Activated CD8-positive, alpha-beta memory T cell treated with anti-CD3 and anti-CD28 coated beads, Interleukin-2, amount 50 U/mL, for 1 hour (primary cell): ENCODE data around the gene SH3TC2.

Source experiments
- DNase-seq: peaks from one replicate; pipeline ENCODE4 v3.0.0-alpha.2; 2020; ENCODE audit errors: extremely low read depth

SH3TC2 gene

DNA sequence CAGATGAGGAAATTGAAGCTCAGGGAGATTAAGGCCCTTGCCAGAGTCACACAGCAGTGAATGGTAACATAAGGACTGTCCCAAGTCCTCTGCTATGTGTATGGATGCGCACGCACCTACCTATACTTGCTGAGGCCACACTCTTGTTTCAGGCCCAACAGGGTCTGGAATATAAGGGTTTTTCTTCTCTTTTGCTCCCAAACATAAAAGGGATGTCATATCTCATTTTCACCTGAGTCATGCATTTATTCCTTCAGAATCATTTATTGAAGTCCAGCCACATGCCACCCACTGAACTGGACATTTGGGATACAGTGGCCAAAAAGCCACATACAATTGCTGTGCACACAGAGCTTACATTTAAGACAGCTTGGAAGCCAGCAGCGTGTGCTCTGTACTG lies 92.0 kb downstream of the SH3TC2 start:
- no peak for DNase-seq

GRCh38 chr5:148970228-148970627 lies 92.6 kb downstream of the SH3TC2 start:
- no peak for DNase-seq

- DNase-seq: no peak
Observed at GRCh38 chr5:148969291-148969690, 93.6 kb downstream of the SH3TC2 start.

- no peak for DNase-seq
Observed at GRCh38 chr5:148968311-148968710, 94.6 kb downstream of the SH3TC2 start.

DNA sequence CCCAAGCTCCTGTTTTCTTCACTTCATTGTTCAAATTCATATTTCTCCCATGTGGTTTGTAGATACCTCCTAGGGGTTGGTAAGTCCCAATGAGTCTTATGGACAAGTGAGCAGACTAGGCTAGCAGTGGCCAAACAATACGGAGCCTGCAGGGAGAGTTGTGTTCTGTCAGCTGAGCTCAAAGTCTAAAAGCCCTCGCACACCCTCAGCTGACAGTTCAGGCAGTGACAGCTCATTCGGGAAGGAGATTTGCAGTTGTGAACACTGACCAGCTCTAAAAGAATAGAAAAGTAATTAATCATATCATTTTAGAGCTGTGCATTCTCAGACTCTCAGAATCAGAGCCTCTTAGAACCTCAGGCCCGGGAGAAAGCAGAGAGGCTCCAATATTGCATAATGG lies 95.1 kb downstream of the SH3TC2 start:
- DNase-seq: no peak

DNA sequence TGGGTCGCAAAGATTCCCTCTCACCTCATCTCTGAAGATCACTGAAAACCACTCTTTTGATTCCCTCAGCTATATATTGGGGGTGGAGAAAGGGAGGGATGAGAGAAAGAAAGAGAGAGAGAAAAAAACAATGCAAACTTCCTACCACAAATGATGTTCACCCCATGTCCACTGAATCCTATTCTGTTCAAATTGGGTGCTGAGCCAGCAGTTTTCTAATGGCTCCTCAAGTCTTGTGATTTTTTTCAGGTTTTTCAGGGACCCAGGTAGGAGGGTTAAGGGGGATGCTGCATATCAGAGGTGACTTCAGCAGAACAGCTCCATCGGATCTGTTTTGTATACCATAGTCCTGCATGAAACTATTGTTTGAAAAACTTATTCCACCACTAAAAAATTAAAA lies 95.9 kb downstream of the SH3TC2 start:
- DNase-seq: no peak

GRCh38 chr5:148966348-148966747 lies 96.5 kb downstream of the SH3TC2 start:
- DNase-seq: no peak

DNA sequence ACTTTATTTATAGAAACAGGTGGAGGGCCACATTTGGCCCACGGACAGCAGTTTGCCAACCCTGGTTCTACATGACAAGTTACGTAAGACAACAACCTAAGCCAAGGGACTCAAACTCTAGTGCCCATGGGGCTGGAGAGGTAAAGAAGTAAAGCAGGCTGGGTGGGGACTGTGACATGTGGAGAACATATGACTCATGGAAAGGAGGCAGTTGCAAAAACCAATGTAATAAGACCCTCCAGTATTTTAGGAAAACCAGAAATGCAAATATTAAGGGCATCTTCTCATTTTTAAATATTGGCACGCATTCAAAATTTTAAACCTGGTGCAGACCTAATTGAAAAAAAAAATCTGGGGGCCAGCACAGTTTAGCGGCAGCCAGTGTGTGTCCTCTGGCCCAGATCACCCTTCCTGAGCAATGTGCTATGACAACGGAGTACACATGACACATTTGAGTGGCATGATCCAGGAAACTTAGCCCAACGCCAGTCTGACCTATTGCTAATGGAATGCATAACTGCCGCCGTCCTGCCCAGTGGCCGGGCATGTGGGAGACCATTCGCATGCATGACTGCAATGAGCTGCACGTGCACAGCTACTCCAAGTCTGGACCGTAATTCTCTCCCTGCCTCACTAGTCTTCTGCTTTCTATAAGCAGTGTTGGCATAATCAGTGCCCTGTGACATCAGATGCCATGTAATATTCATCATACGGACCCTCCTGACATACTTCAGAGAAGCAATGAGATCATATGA lies 97.2 kb downstream of the SH3TC2 start:
- DNase-seq: no peak

GRCh38 chr5:148963664-148964063 lies 99.2 kb downstream of the SH3TC2 start:
- no peak for DNase-seq

DNA sequence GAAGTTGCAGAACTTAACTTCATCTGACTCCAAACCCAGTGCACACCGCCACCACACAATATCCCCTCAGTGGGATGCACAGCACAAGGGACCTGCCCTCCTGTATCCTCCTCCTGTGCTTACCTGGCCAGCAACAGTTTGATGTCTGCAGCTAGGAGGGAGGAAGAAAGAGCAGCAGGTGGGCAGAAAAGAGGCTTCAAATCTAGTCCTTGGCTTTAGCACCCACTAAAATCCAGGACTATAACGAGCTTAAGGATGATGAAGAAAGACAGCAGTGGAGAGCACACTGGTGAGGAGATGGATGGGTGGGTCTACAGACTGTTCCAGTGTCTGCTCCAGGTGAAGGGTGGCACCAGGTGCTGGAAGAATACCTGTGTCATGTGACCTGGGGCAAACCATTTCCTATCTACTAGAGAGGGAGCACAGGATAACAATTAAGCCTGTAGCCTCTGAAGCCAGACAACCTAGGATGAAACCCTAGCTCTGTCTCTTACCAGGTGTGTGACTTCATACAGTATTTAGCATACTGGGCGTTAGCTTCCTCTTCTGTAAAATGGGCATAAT lies 100.0 kb downstream of the SH3TC2 start:
- no peak for DNase-seq

- DNase-seq: no peak
Observed at GRCh38 chr5:148962200-148962550, 100.7 kb downstream of the SH3TC2 start.

DNA sequence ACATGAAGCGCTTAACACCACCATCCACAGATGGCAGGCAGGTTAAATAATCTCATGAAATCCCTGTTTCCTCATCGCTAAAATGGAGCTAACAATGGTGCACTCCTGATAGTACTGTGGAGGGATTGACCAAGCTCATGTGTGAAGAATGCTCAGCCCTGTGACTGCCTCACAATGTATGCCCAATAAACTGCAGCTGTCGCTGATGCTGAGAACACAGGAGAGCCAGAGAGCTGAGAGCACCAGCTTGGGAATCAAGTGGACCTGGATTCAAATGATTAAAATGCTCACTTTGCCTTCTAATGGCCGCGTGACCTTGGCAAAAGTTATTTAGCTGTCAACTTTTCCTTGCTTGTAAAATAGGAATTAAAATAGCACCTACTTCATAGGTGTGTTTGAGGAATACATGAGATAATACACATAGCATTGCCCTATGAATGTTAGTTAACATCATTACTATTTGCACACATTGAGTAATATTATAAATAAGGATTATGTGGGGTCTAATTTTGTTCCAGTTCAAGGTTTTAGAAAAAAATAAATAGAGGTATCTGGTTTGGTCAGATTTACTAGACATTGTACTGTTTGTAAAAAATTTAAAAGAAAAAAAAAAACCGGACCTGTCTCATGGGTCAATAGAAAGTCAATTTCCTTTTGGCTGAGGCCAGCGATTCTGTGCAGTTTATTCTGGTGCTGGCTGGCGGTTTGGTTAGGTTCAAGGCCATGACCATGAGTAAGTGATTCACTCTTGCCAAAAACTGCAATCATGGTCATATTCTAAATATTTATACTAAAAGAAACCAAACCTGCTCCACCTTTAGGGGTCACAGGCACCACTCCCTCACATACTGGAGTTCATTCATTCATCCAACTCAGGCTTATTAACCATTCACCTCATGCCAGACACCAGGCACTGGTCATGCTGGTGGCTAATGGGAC lies 101.3 kb downstream of the SH3TC2 start:
- no peak for DNase-seq

- no peak for DNase-seq
Observed at GRCh38 chr5:148960070-148960769, 102.6 kb downstream of the SH3TC2 start.

- DNase-seq: no peak
Observed at GRCh38 chr5:148957591-148958202, 105.2 kb downstream of the SH3TC2 start.

- no peak for DNase-seq
Observed at GRCh38 chr5:148956477-148957385, 106.1 kb downstream of the SH3TC2 start.
